ENCODE data around the gene DEDD2. TPM values are rescaled to one million over a fixed set of nuclear protein-coding genes. Genes with fewer than 3 reads are reported as not detected.
"Not testable (repeated sequence)": the region's sequence is repeated elsewhere in the genome, so short reads cannot be mapped to it uniquely, and the experiment has no call there.

Gene DEDD2, protein sequence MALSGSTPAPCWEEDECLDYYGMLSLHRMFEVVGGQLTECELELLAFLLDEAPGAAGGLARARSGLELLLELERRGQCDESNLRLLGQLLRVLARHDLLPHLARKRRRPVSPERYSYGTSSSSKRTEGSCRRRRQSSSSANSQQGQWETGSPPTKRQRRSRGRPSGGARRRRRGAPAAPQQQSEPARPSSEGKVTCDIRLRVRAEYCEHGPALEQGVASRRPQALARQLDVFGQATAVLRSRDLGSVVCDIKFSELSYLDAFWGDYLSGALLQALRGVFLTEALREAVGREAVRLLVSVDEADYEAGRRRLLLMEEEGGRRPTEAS
- total RNA-seq (2014; rRNA removed; shearing (Covaris generic)) = 41.1 and 52.0 TPM in 2 replicates

GRCh38 chr19:42217520-42218437 lies at the start of gene DEDD2:
Gene DEDD2, minus strand, starts transcription at chr19:42217677. Its CDS starts 670 bp downstream, at chr19:42217007.
- in situ Hi-C loops (cut with HindIII; ENCODE audit: low sequenced_read_pairs) = no loop called here

DNA sequence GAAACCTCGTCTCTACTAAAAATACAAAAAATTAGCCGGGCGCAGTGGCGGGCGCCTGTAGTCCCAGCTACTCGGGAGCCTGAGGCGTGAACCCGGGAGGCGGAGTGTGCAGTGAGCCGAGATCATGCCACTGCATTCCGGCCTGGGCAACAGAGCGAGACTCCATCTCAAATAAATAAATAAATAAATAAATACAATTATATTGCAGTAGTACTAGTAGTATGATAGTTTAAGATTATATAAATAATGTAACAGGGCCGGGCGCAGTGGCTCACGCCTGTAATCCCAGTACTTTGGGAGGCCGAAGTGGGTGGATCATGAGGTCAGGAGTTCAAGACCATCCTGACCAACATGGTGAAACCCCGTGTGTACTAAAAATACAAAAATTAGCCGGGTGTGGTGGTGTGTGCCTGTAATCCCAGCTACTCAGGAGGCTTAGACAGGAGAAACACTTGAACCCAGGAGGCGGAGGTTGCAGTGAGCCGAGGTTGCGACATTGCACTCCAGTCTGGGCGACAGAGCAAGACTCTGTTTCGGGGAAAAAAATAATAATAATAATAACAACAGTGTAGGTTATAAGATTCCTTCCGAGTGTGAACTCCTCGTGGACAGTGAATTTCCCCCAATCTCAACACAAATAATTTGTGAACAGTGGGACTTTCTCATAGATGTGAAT lies 49.6 kb upstream of the DEDD2 start:
- DNase-seq (ENCODE audit: low spot score); in situ Hi-C loops (cut with HindIII; ENCODE audit: low sequenced_read_pairs): not testable (repeated sequence)

More at GRCh38 chr19:42217520-42218437, at the start of gene DEDD2:
- peak; percentile 97 for DNase-seq (ENCODE audit: low spot score)

- in situ Hi-C loops (cut with HindIII; ENCODE audit: low sequenced_read_pairs); DNase-seq (ENCODE audit: low spot score): not testable (repeated sequence)
These were observed 48.6 kb upstream of the DEDD2 start for GRCh38 chr19:42266105-42266504.

DNA sequence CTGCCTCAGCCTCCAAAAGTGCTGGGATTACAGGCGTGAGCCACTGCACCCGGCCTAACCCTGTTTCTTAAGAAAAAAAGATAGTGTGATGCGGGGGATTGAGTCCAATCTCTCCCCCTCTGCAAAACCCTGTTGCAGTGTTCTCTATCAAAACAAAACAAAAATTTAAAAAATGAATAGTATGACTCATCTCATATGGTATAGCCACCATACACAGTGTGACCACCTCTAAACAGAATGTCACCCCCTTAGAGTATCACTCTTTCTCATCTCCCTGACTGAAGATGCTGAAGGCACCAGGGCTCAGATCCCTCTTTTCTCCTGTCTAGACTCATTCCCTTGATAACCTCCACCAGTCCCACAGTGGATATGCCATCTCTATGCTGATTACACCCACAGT lies 44.3 kb upstream of the DEDD2 start:
- in situ Hi-C loops (cut with HindIII; ENCODE audit: low sequenced_read_pairs) = no loop called here
- DNase-seq (ENCODE audit: low spot score) = no peak

DNA sequence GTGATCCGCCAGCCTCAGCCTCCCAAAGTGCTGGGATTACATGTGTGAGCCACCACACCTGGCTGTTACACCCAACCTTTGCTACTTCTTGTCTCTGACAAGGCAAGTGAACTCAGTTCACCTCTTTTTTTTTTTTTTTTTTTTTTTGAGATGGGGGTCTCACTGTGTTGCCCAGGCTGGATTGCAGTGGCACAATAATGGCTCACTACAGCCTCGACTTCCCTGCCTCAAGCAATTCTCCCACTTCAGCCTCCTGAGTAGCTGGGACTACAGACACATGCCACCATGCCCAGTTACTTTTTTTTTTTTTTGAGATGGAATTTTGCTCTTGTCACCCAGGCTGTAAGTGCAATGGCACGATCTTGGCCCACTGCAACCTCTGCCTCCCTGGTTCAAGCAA lies 40.4 kb upstream of the DEDD2 start:
- in situ Hi-C loops (cut with HindIII; ENCODE audit: low sequenced_read_pairs); DNase-seq (ENCODE audit: low spot score): not testable (repeated sequence)

- peak; percentile 78 for DNase-seq (ENCODE audit: low spot score)
- in situ Hi-C loops (cut with HindIII; ENCODE audit: low sequenced_read_pairs) = no loop called here
These were observed 38.6 kb upstream of the DEDD2 start for GRCh38 chr19:42255766-42256745.

DNA sequence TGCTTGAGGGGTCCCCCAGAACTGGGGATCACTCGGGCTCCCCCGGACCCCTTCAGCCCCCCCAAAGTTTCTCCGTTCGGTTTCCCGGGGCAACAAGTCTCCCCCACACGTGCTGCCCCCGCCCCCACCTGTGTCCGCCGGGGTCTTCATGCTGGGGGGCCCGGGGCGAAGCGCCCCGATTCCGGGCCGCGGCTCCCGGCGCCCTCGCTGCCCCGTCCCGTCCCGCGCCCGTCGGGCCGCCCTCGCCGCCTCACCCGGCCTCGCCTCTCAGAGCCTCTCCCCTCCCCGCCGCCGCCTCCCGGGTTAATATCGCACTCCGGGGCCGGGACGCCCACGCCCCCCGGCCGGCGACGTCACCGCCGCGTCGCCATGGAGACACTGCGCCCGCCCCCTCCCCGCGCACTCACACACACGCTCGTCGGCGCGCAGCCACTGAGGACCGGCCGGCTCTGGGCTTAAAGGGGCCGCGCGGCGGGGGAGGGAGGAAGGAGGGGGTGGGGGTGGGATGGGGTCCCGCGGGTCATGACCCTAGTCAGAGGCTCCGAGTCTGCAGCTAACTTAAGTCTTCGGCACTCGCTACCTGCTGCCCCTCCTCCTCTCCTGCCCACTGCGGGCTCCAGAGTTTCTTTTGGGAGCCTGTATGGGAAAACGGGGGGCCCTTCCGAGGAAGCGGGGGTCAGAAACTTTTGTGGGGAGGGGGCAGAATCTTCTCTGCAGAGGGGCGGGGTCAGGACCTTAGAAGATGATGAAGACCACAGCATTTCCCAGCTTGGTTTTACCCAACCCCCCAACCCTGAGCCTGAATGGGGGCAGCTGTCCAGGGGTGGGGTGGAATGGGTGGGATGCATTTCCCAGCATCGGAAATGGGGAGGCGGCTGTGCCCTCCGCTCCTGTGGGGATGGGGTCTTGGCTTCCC lies 37.6 kb upstream of the DEDD2 start, which contains the start of gene ERF:
TSS of gene ERF (minus strand) at position 279 of the 916 bp plus-strand sequence. CDS start at position 150, 129 bp downstream.
- peak; percentile 83 for DNase-seq (ENCODE audit: low spot score)
- in situ Hi-C loops (cut with HindIII; ENCODE audit: low sequenced_read_pairs) = no loop called here

DNA sequence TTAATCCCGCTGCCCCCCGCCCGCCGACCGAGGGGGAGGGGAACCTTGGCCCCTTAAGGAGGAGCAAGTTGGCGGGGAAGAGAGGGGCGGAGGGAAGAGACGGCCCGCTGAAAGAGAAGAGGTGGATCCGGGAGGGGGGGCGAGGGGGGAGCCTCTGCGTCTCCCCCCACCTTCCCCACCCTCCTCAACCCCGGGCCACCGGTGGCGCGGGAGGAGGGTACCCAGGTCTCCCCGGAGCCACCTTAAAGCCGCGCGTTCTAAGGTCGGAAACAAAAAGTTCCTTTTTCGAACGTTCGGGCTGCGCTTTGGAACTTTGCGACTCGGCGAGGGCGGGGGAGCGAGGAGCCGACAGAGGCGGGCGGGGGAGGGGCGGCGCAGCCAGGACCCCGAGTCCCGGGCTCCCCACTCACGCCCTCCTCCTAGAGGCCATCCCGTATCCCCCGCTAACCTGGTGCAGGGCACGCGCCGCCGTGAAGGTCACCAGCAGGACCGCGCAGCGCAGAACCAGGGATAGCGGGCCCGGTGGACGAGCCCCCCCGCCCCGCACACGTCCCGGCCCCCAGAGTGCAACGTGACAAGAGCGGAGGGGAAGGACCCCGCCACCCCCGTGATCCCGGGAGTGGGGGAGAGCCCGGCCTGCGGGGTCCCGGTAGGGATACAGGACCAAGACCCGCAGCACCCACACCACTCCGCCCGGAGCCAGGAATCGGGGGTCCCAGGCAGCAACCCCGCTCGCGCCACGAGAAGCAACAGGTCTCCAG lies 36.8 kb upstream of the DEDD2 start:
- peak; percentile 60 for DNase-seq (ENCODE audit: low spot score)
- in situ Hi-C loops (cut with HindIII; ENCODE audit: low sequenced_read_pairs) = no loop called here

DNA sequence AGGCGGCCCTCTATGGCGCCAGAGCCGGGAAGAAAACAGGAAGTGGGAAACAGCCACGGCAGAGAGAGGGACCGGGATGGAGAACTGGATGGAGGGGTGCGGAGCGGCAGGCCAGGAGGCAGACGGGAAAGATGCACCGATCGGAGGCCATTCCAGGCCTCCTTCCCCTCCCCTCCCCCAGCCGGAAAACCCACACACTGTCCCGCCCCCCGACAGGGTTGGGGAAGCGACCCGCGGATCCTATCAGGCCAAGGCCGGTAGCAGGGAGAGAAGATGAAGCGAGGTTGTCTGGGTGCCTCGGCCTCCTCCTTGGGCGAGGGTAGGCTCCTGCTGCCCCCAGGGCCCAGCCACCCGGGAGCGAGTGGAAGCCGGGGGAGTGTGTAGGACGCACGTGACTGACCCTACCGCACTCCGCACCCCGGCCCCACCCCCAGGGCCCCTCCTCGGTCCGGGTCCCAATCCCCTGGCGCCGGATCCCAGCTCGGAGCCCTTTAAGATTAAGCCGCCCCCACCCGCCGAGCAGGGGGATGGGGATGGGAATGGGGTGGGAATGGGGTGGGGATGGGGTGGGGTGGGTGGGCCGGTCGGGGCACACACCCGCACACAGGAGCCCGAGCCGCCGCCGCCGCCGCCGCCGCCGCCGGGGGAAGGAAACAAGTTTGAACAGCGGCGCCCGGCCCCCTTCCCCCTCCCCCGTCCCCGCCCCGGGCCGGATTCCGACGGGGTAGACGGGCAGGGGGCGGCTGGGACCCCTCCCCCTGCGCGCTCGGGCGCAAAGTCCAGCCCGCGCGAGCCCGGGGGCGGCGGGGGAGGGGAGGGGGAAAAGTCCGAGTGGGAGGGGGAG lies 36.0 kb upstream of the DEDD2 start:
- in situ Hi-C loops (cut with HindIII; ENCODE audit: low sequenced_read_pairs) = no loop called here
- DNase-seq (ENCODE audit: low spot score) = peak; percentile 51

- DNase-seq (ENCODE audit: low spot score) = peak; percentile 73
- in situ Hi-C loops (cut with HindIII; ENCODE audit: low sequenced_read_pairs) = no loop called here
These were observed 35.1 kb upstream of the DEDD2 start for GRCh38 chr19:42252365-42253244.

- peak; percentile 17 for DNase-seq (ENCODE audit: low spot score)
- in situ Hi-C loops (cut with HindIII; ENCODE audit: low sequenced_read_pairs) = no loop called here
These were observed 34.3 kb upstream of the DEDD2 start for GRCh38 chr19:42251572-42252358.

GRCh38 chr19:42250666-42251531 lies 33.4 kb upstream of the DEDD2 start:
- no peak for DNase-seq (ENCODE audit: low spot score)
- in situ Hi-C loops (cut with HindIII; ENCODE audit: low sequenced_read_pairs) = no loop called here

GRCh38 chr19:42250183-42250665 lies 32.7 kb upstream of the DEDD2 start:
- in situ Hi-C loops (cut with HindIII; ENCODE audit: low sequenced_read_pairs) = no loop called here
- no peak for DNase-seq (ENCODE audit: low spot score)
